ENCODE data around the gene ITLN1.
"Not testable (repeated sequence)": the region's sequence is repeated elsewhere in the genome, so short reads cannot be mapped to it uniquely, and the experiment has no call there.

DNA sequence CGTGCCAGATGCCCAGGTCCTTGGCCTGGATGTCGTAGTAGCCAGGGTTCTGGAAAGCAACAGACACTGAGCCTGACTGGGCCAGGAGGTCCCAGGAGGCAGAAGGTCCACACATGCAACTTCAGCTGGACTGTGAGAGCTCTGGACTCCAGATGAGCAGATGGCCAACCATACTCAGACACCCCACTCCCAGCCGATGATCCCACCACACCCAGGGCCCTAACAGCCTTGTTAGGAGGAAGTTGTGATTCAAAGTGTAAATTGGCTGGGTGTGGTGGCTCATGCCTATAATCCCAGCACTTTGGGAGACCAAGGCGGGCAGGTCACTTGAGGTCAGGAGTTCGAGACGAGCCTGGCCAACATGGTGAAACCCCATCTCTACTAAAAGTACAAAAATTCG lies 3.7 kb downstream of the ITLN1 start:
- TF ChIP-seq POLR2A (IDR thresholded peaks at IDR 0.05), result not testable (repeated sequence)
- TF ChIP-seq, protein P1, sequence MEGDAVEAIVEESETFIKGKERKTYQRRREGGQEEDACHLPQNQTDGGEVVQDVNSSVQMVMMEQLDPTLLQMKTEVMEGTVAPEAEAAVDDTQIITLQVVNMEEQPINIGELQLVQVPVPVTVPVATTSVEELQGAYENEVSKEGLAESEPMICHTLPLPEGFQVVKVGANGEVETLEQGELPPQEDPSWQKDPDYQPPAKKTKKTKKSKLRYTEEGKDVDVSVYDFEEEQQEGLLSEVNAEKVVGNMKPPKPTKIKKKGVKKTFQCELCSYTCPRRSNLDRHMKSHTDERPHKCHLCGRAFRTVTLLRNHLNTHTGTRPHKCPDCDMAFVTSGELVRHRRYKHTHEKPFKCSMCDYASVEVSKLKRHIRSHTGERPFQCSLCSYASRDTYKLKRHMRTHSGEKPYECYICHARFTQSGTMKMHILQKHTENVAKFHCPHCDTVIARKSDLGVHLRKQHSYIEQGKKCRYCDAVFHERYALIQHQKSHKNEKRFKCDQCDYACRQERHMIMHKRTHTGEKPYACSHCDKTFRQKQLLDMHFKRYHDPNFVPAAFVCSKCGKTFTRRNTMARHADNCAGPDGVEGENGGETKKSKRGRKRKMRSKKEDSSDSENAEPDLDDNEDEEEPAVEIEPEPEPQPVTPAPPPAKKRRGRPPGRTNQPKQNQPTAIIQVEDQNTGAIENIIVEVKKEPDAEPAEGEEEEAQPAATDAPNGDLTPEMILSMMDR (IDR thresholded peaks at IDR 0.05), result not testable (repeated sequence)
